ENCODE results near the gene FPR3. TPM values are rescaled to one million over a fixed set of nuclear protein-coding genes. Genes with fewer than 3 reads are reported as not detected.

Gene FPR3
- total RNA-seq, 1 donor from 2014 or later = under 0.01 TPM

Other genes starting within 250 kb of the FPR3 start
- gene ZNF175, start 223.9 kb upstream of the FPR3 start, total RNA-seq = 7.3 TPM
- under 0.01 TPM for gene SIGLEC5, start 164.8 kb upstream of the FPR3 start, total RNA-seq
- gene SIGLEC14, start 148.3 kb upstream of the FPR3 start, total RNA-seq = 0.41 TPM
- 3.7 TPM for gene SPACA6, start 101.8 kb upstream of the FPR3 start, total RNA-seq
- 3.3 TPM for gene HAS1, start 71.2 kb upstream of the FPR3 start, total RNA-seq
- gene FPR1, start 43.3 kb upstream of the FPR3 start, total RNA-seq = 4.5 TPM
- gene FPR2, start 34.0 kb upstream of the FPR3 start, total RNA-seq = 0.41 TPM
- 64.8 TPM for gene ZNF577, start 92.8 kb downstream of the FPR3 start, total RNA-seq
- 41.2 TPM for gene ZNF649, start 109.9 kb downstream of the FPR3 start, total RNA-seq
- gene ZNF613, start 132.3 kb downstream of the FPR3 start, total RNA-seq = 10.6 TPM
- 20.8 TPM for gene ZNF350, start 191.7 kb downstream of the FPR3 start, total RNA-seq
- 26.5 TPM for gene ZNF615, start 213.1 kb downstream of the FPR3 start, total RNA-seq
- gene ZNF614, start 233.2 kb downstream of the FPR3 start, total RNA-seq = 32.6 TPM

All from frontal cortex (tissue), 1 donor.